Activated T-cell treated with anti-CD3 and anti-CD28 coated beads, Interleukin-2, amount 50 U/mL, for 24 hours (primary cell): ENCODE measurements around the gene ARF4.
"Not testable (repeated sequence)": the region's sequence is repeated elsewhere in the genome, so short reads cannot be mapped to it uniquely, and the experiment has no call there.

Experiments used
- DNase-seq: peaks from one replicate; pipeline ENCODE4 v3.0.0-alpha.2; 2020
- H3K27ac Mint-ChIP-seq: 2 replicates; pipeline ENCODE4 v1.8.0; 2020; ENCODE audit warnings: mild to moderate bottlenecking, mixed read lengths
- H3K27me3 Mint-ChIP-seq: 2 replicates; pipeline ENCODE4 v1.8.0; 2020; ENCODE audit warnings: mixed read lengths
- H3K36me3 Mint-ChIP-seq: 2 replicates; pipeline ENCODE4 v1.8.0; 2020; ENCODE audit warnings: low read depth, mixed read lengths
- H3K4me1 Mint-ChIP-seq: 2 replicates; pipeline ENCODE4 v1.8.0; 2020; ENCODE audit warnings: low read depth, mixed read lengths
- H3K4me3 Mint-ChIP-seq: 2 replicates; pipeline ENCODE4 v1.8.0; 2020; ENCODE audit warnings: mild to moderate bottlenecking, moderate library complexity, mixed read lengths
- H3K9me3 Mint-ChIP-seq: 2 replicates; pipeline ENCODE4 v1.8.0; 2020; ENCODE audit warnings: mixed read lengths

ARF4 gene

GRCh38 chr3:57597127-57597923 lies at the start of gene ARF4:
ARF4 (minus strand) TSS chr3:57597344; CDS start chr3:57597140, 204 bp downstream.
- Mint-ChIP-seq H3K27me3 (no peaks in the 10 kb centered on the region), H3K36me3 (peaks cover 80% of the 10 kb centered on the region), H3K4me1 (peaks cover 46% of the 10 kb centered on the region), H3K27ac (peak within 1 kb of the TSS; percentile 97), H3K9me3 (no peaks in the 10 kb centered on the region), H3K4me3 (peak within 1 kb of the TSS; percentile 87)
- DNase-seq = peak; percentile 100

GRCh38 chr3:57646723-57647122 lies 49.6 kb upstream of the ARF4 start:
- H3K36me3 Mint-ChIP-seq = peaks cover 82% of the 10 kb centered on the region
- no peak overlapping the region for H3K4me3 Mint-ChIP-seq
- H3K4me1 Mint-ChIP-seq = peaks cover 12% of the 10 kb centered on the region
- no peak for DNase-seq
- H3K27me3 Mint-ChIP-seq = no peaks in the 10 kb centered on the region
- peaks cover 12% of the 10 kb centered on the region for H3K9me3 Mint-ChIP-seq
- no peak overlapping the region for H3K27ac Mint-ChIP-seq

- peaks cover 12% of the 10 kb centered on the region for H3K9me3 Mint-ChIP-seq
- H3K27me3 Mint-ChIP-seq = no peaks in the 10 kb centered on the region
- H3K4me1 Mint-ChIP-seq = peaks cover 12% of the 10 kb centered on the region
- no peak overlapping the region for H3K27ac Mint-ChIP-seq
- DNase-seq = no peak
- peaks cover 75% of the 10 kb centered on the region for H3K36me3 Mint-ChIP-seq
- H3K4me3 Mint-ChIP-seq = no peak overlapping the region
Observed at GRCh38 chr3:57644740-57645139, 47.6 kb upstream of the ARF4 start.

GRCh38 chr3:57637391-57637790 lies 40.2 kb upstream of the ARF4 start:
- no peak for DNase-seq
- no peak overlapping the region for H3K27ac Mint-ChIP-seq
- H3K36me3 Mint-ChIP-seq = peaks cover 66% of the 10 kb centered on the region
- no peak overlapping the region for H3K4me3 Mint-ChIP-seq
- H3K4me1 Mint-ChIP-seq = peaks cover 2% of the 10 kb centered on the region
- H3K9me3 Mint-ChIP-seq = no peaks in the 10 kb centered on the region
- H3K27me3 Mint-ChIP-seq = no peaks in the 10 kb centered on the region

- H3K36me3 Mint-ChIP-seq = peaks cover 74% of the 10 kb centered on the region
- DNase-seq, H3K27me3 Mint-ChIP-seq, H3K9me3 Mint-ChIP-seq, H3K27ac Mint-ChIP-seq, H3K4me1 Mint-ChIP-seq, H3K4me3 Mint-ChIP-seq: not testable (repeated sequence)
Observed at GRCh38 chr3:57634259-57634658, 37.1 kb upstream of the ARF4 start.

GRCh38 chr3:57627976-57628375 lies 30.8 kb upstream of the ARF4 start:
- no peak overlapping the region for H3K27ac Mint-ChIP-seq
- DNase-seq = no peak
- H3K9me3 Mint-ChIP-seq = no peaks in the 10 kb centered on the region
- H3K27me3 Mint-ChIP-seq = no peaks in the 10 kb centered on the region
- H3K36me3 Mint-ChIP-seq = peaks cover 81% of the 10 kb centered on the region
- no peak overlapping the region for H3K4me3 Mint-ChIP-seq
- H3K4me1 Mint-ChIP-seq = no peaks in the 10 kb centered on the region

- no peak for DNase-seq
- H3K9me3 Mint-ChIP-seq = no peaks in the 10 kb centered on the region
- no peak overlapping the region for H3K4me3 Mint-ChIP-seq
- H3K36me3 Mint-ChIP-seq = peaks cover 68% of the 10 kb centered on the region
- no peaks in the 10 kb centered on the region for H3K4me1 Mint-ChIP-seq
- H3K27ac Mint-ChIP-seq = no peak overlapping the region
- no peaks in the 10 kb centered on the region for H3K27me3 Mint-ChIP-seq
Observed at GRCh38 chr3:57624801-57625200, 27.7 kb upstream of the ARF4 start.

- Mint-ChIP-seq H3K27me3 (no peaks in the 10 kb centered on the region), H3K4me1 (no peaks in the 10 kb centered on the region), H3K4me3 (no peak overlapping the region), H3K36me3 (peaks cover 55% of the 10 kb centered on the region), H3K9me3 (no peaks in the 10 kb centered on the region), H3K27ac (peak overlapping the region; percentile 22)
- no peak for DNase-seq
Observed at GRCh38 chr3:57622362-57622761, 25.2 kb upstream of the ARF4 start.

- Mint-ChIP-seq H3K27me3 (no peaks in the 10 kb centered on the region), H3K36me3 (peaks cover 26% of the 10 kb centered on the region), H3K9me3 (no peaks in the 10 kb centered on the region), H3K4me1 (no peaks in the 10 kb centered on the region), H3K4me3 (no peak overlapping the region), H3K27ac (no peak overlapping the region)
- no peak for DNase-seq
Observed at GRCh38 chr3:57617739-57618138, 20.6 kb upstream of the ARF4 start.

GRCh38 chr3:57616233-57616632 lies 19.1 kb upstream of the ARF4 start:
- H3K27ac Mint-ChIP-seq = no peak overlapping the region

GRCh38 chr3:57611870-57612269 lies 14.7 kb upstream of the ARF4 start:
- peaks cover 44% of the 10 kb centered on the region for H3K36me3 Mint-ChIP-seq
- not testable (repeated sequence) for DNase-seq, H3K27ac Mint-ChIP-seq, H3K27me3 Mint-ChIP-seq, H3K4me3 Mint-ChIP-seq, H3K4me1 Mint-ChIP-seq
- peaks cover 11% of the 10 kb centered on the region for H3K9me3 Mint-ChIP-seq

More at GRCh38 chr3:57616233-57616632, 19.1 kb upstream of the ARF4 start:
- Mint-ChIP-seq H3K4me3 (no peak overlapping the region), H3K9me3 (peaks cover 4% of the 10 kb centered on the region), H3K27me3 (no peaks in the 10 kb centered on the region), H3K36me3 (peaks cover 23% of the 10 kb centered on the region), H3K4me1 (no peaks in the 10 kb centered on the region)
- DNase-seq = no peak

GRCh38 chr3:57605683-57606082 lies 8.5 kb upstream of the ARF4 start:
- no peak for DNase-seq
- Mint-ChIP-seq H3K36me3 (peaks cover 66% of the 10 kb centered on the region), H3K27ac (no peak overlapping the region), H3K4me1 (peaks cover 5% of the 10 kb centered on the region), H3K9me3 (peaks cover 7% of the 10 kb centered on the region), H3K27me3 (no peaks in the 10 kb centered on the region), H3K4me3 (no peak overlapping the region)

GRCh38 chr3:57604971-57605370 lies 7.8 kb upstream of the ARF4 start:
- no peak overlapping the region for H3K27ac Mint-ChIP-seq
- H3K4me3 Mint-ChIP-seq = no peak overlapping the region
- no peaks in the 10 kb centered on the region for H3K27me3 Mint-ChIP-seq
- H3K4me1 Mint-ChIP-seq = peaks cover 6% of the 10 kb centered on the region
- H3K36me3 Mint-ChIP-seq = peaks cover 62% of the 10 kb centered on the region
- H3K9me3 Mint-ChIP-seq = peaks cover 7% of the 10 kb centered on the region
- DNase-seq = no peak

GRCh38 chr3:57600195-57600594 lies 3.1 kb upstream of the ARF4 start:
- H3K27me3 Mint-ChIP-seq = no peaks in the 10 kb centered on the region
- H3K4me1 Mint-ChIP-seq = peaks cover 20% of the 10 kb centered on the region
- H3K36me3 Mint-ChIP-seq = peaks cover 60% of the 10 kb centered on the region
- peak overlapping the region; percentile 18 for H3K27ac Mint-ChIP-seq
- DNase-seq = no peak
- no peaks in the 10 kb centered on the region for H3K9me3 Mint-ChIP-seq
- H3K4me3 Mint-ChIP-seq = no peak overlapping the region

- no peaks in the 10 kb centered on the region for H3K27me3 Mint-ChIP-seq
- H3K27ac Mint-ChIP-seq = peak overlapping the region; percentile 97
- peaks cover 68% of the 10 kb centered on the region for H3K36me3 Mint-ChIP-seq
- no peak for DNase-seq
- peak overlapping the region; percentile 87 for H3K4me3 Mint-ChIP-seq
- H3K4me1 Mint-ChIP-seq = peaks cover 33% of the 10 kb centered on the region
- no peaks in the 10 kb centered on the region for H3K9me3 Mint-ChIP-seq
Observed at GRCh38 chr3:57598765-57599360, 1.7 kb upstream of the ARF4 start.
